ENCODE data around the gene PCED1A. TPM values are rescaled to one million over a fixed set of nuclear protein-coding genes. Genes with fewer than 3 reads are reported as not detected.

The PCED1A gene
- total RNA-seq, 1 donor from 2014 or later, result 29.2 TPM

DNA sequence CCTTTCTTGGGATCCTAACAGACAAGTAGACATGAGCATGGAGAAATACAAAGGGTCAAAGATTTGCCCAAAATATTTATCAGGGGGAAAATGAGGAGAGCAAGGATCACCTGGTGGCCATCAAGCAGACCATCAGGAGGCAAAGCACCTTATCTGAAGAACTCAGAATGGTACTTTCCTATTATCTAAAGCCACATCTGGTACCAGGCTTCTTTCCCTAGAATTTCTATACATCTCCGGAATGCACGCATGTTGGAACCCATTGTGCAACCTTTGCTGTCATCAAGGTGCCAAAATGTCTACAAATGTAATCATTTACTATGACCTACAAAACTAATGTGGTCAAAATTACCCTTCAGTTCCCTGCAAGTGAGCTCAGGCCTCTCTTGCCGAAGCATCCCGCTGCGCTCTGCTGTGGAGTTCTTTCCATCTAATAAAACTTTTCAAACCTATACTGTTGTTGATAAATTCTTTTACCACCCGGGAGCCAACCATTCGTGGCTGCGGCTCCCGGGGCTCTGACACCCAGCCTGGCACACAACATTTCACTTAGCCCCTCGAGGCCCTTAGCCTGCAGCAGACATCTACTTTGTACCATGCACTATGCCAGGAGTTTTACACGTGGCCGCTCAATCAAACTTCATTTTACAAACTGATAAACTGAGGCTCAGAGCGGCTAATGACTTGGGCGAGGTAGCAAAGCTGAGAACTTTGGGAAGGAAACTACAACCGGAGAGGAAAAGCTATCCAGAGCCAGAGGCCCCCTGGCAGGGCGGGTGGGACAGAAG lies 36.2 kb downstream of the PCED1A start:
- Mint-ChIP-seq H3K27ac (no peak overlapping the region), H3K4me3 (ENCODE audit: low read depth) (no peak overlapping the region)
- no peak for DNase-seq (ENCODE audit: low spot score)

DNA sequence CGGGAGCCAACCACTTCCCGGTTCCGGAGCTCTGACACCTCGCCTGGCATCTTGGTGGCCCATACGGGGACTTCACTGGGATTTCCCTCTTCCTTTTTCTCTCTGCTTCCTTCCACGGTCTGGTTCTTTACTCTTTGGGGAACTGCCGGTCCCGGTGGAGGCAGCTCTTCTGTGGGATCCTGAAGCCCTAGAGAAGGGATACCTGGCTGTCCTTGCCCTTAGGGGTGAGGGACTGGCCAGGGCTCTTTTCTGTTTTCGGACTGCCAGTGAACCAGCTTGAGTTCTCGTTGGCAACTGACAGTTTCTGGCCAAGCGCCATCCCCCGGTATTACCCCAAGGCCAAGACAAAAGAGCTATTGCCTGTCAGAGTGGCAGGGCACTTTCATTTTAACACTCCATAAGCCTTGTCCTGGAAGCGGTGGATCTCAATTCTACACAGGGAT lies 39.1 kb downstream of the PCED1A start:
- intact Hi-C loops (cut with micrococcal nuclease), result loop anchor here (5.0 kb wide), 1 partner anchor 49 kb away; no protein-coding TSS in a partner anchor
- Mint-ChIP-seq H3K9me3 (no peaks in the 10 kb centered on the region), H3K27ac (no peak overlapping the region), H3K36me3 (ENCODE audit: low read depth) (no peaks in the 10 kb centered on the region), H3K4me3 (ENCODE audit: low read depth) (peak overlapping the region; percentile 71), H3K27me3 (ENCODE audit: low read depth) (peaks cover 53% of the 10 kb centered on the region), H3K4me1 (ENCODE audit: low read depth) (peaks cover 17% of the 10 kb centered on the region)
- no peak for DNase-seq (ENCODE audit: low spot score)

More for the DNA sequence above, 36.2 kb downstream of the PCED1A start:
- Mint-ChIP-seq H3K36me3 (ENCODE audit: low read depth) (no peaks in the 10 kb centered on the region), H3K4me1 (ENCODE audit: low read depth) (peaks cover 17% of the 10 kb centered on the region), H3K27me3 (ENCODE audit: low read depth) (peaks cover 64% of the 10 kb centered on the region), H3K9me3 (no peaks in the 10 kb centered on the region)
- intact Hi-C loops (cut with micrococcal nuclease), result loop anchor here (5.0 kb wide), 1 partner anchor 52 kb away; no protein-coding TSS in a partner anchor

DNA sequence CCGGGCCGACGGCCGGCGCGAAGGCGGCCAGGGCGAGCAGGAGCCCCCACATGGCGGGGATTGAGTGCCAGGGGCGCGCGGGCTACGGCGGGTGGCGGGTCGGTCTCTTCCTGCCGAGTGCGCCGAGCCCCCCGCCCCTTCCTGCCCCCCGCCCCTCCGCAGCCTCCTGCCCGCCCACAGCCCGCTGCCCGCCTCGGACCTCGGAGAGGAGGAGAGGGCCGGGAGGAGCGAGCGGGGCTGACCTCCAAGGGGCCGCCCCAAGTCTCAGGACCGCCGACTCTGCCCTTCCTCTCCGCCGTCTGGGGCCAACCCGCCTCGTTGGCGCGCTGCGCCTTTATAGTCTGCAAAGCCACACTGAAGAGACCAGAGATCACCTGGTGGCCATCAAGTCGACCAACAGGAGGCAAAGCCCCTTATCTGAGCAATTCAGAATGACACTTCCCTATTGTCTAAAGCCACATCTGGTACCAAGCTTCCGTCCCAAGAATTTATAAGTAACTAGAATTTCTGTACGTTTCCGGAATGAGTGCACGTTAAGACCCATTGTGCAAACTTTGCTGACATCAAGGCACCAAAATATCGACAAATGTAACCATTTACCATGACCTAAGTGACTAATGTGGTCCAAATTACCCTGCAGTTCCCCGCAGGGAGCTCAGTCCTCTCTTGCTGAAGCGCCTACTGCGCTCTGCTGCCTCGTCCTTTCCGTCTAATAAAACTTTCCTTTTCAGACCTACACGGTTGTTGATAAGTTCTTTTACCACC lies 39.8 kb downstream of the PCED1A start, which contains the start of gene CPXM1:
CPXM1 (minus strand) TSS at position 107 of the 765 bp plus-strand sequence; CDS start at position 52, 55 bp downstream.
- peak within 1 kb of the TSS; percentile 24 for H3K27ac Mint-ChIP-seq
- H3K27me3 Mint-ChIP-seq (ENCODE audit: low read depth), result peaks cover 48% of the 10 kb centered on the region
- H3K36me3 Mint-ChIP-seq (ENCODE audit: low read depth), result no peaks in the 10 kb centered on the region
- peak within 1 kb of the TSS; percentile 79 for H3K4me3 Mint-ChIP-seq (ENCODE audit: low read depth)
- no peaks in the 10 kb centered on the region for H3K9me3 Mint-ChIP-seq
- peaks cover 17% of the 10 kb centered on the region for H3K4me1 Mint-ChIP-seq (ENCODE audit: low read depth)
- no peak for DNase-seq (ENCODE audit: low spot score)
- intact Hi-C loops (cut with micrococcal nuclease), result loop anchor here (5.0 kb wide), 1 partner anchor 48 kb away; no protein-coding TSS in a partner anchor

DNA sequence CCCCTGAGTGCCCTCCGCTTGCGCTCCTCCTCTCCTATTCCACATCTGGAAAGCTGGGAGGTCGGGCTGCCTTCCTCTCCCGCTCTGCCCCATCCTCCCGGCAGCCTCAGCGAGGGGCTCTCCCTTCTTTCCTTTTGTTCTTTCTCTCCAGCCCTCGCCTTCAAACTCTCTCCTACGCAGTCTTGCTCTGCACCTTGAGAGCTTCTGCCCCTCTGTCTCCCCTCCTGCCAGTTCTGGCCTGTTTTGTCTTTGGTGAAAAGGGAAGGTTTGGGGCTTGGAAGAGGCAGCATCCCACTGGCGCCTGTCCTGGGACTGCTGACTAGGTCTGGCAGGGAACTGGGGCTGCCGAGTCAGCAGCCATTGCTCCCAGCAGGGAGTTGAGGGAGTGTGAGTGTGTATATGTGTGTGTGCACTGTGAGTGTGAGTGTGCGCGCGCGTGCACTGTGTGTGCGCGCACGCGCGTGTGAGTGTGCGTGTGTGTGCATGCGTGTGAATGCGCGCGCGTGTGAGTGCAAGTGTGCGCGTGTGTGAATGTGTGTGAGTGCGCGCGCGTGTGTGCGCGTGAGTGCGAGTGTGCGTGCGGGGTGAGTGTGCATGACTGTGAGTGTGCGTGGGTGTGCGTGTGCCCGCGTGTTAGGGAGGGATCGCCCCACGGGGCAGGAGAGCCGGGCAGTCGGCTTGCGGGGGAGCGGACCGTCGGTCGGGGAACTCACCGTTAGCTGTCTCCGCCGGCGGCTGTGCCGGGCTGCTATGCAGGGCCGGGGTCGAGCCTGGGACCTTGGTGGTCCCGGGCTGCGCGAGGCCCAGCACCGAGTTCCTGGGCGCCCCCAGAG lies 40.6 kb downstream of the PCED1A start:
- peak overlapping the region; percentile 24 for H3K27ac Mint-ChIP-seq
- intact Hi-C loops (cut with micrococcal nuclease), result loop anchor here (5.0 kb wide), 1 partner anchor 48 kb away; no protein-coding TSS in a partner anchor
- no peaks in the 10 kb centered on the region for H3K36me3 Mint-ChIP-seq (ENCODE audit: low read depth)
- DNase-seq (ENCODE audit: low spot score), result no peak
- no peaks in the 10 kb centered on the region for H3K9me3 Mint-ChIP-seq
- peak overlapping the region; percentile 79 for H3K4me3 Mint-ChIP-seq (ENCODE audit: low read depth)
- H3K4me1 Mint-ChIP-seq (ENCODE audit: low read depth), result peaks cover 17% of the 10 kb centered on the region
- peaks cover 46% of the 10 kb centered on the region for H3K27me3 Mint-ChIP-seq (ENCODE audit: low read depth)

DNA sequence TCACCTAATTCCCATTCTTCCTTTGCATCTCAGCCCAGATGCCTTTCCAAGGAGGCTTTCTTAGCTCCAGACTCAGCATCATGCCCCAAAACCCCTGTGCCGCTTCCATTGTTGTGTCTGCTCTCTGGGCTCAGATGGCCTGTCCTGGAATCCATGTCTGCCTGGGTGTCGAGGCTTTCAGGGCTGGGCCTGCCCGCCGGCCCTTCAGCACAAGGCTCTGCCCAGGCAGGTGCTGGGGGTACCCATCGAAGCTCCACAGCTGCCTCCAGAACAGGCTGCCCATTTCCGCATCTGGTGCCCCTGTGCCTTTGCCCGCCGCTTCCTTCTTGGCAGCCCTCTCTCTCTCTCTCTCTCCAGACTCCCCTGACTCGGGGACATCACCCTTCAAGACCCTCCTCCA lies 41.2 kb downstream of the PCED1A start:
- Mint-ChIP-seq H3K4me3 (ENCODE audit: low read depth) (peak overlapping the region; percentile 79), H3K9me3 (no peaks in the 10 kb centered on the region), H3K27me3 (ENCODE audit: low read depth) (peaks cover 42% of the 10 kb centered on the region), H3K27ac (no peak overlapping the region), H3K4me1 (ENCODE audit: low read depth) (peaks cover 17% of the 10 kb centered on the region), H3K36me3 (ENCODE audit: low read depth) (no peaks in the 10 kb centered on the region)
- intact Hi-C loops (cut with micrococcal nuclease), result no loop called here
- DNase-seq (ENCODE audit: low spot score), result no peak

DNA sequence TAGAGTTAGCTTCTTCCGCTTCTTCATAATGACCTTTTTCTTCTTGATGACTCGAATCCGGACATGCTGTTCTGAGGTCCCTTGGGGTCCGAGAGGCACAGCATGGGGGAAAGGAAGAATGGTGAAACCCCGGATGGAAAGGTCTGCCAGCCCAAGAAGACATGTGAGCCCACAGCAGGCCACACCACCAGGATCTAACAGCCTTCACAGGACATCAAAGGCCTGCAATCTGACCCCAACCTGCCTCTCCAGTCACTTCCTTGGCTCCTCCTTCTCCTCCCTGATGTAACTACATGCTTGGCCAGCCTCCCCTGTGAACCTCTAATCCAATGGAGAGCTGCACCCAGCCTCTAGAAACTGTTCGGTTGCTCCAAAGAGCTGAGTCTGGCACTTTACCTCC lies 41.6 kb downstream of the PCED1A start:
- no peak overlapping the region for H3K4me3 Mint-ChIP-seq (ENCODE audit: low read depth)
- H3K9me3 Mint-ChIP-seq, result no peaks in the 10 kb centered on the region
- H3K27me3 Mint-ChIP-seq (ENCODE audit: low read depth), result peaks cover 38% of the 10 kb centered on the region
- H3K27ac Mint-ChIP-seq, result no peak overlapping the region
- DNase-seq (ENCODE audit: low spot score), result no peak
- no peaks in the 10 kb centered on the region for H3K36me3 Mint-ChIP-seq (ENCODE audit: low read depth)
- intact Hi-C loops (cut with micrococcal nuclease), result no loop called here
- peaks cover 17% of the 10 kb centered on the region for H3K4me1 Mint-ChIP-seq (ENCODE audit: low read depth)

DNA sequence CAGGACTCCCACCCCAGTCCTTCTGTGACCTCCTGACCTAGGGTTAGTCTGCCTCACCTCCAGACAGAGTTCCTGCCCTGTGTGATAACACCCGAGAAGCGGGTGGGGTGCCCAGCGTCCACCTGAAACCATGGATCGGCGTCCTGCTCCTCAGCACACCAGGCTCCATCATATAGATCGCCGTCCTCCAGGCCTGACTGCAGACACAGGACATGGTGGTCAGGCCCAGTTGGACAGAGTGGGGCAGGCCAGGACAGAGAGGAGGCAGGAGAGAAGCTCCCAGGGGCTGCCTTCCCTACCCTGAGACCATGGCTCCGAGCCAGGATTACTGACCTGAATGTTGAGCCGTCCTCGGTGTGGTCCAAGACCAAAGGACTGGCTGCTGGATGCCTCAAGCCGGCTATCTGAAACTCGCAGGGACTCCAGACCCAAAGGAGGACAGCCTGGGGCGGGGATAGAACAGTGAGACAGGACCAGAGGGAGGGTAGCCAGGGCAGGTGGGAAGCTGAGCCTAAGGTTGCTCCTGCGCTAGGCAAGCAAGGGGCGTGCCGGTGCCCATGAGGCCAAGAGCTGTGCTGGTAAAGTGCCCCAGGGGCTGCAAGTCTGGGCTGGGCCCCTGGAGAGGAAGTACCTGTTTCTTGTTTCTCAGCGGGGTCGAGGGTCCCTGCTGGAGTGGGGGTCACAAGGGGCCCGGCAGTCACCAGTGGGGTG lies 42.2 kb downstream of the PCED1A start:
- Mint-ChIP-seq H3K36me3 (ENCODE audit: low read depth) (no peaks in the 10 kb centered on the region), H3K27ac (no peak overlapping the region), H3K4me3 (ENCODE audit: low read depth) (no peak overlapping the region), H3K9me3 (no peaks in the 10 kb centered on the region), H3K27me3 (ENCODE audit: low read depth) (peaks cover 40% of the 10 kb centered on the region), H3K4me1 (ENCODE audit: low read depth) (peaks cover 17% of the 10 kb centered on the region)
- no peak for DNase-seq (ENCODE audit: low spot score)
- intact Hi-C loops (cut with micrococcal nuclease), result no loop called here

DNA sequence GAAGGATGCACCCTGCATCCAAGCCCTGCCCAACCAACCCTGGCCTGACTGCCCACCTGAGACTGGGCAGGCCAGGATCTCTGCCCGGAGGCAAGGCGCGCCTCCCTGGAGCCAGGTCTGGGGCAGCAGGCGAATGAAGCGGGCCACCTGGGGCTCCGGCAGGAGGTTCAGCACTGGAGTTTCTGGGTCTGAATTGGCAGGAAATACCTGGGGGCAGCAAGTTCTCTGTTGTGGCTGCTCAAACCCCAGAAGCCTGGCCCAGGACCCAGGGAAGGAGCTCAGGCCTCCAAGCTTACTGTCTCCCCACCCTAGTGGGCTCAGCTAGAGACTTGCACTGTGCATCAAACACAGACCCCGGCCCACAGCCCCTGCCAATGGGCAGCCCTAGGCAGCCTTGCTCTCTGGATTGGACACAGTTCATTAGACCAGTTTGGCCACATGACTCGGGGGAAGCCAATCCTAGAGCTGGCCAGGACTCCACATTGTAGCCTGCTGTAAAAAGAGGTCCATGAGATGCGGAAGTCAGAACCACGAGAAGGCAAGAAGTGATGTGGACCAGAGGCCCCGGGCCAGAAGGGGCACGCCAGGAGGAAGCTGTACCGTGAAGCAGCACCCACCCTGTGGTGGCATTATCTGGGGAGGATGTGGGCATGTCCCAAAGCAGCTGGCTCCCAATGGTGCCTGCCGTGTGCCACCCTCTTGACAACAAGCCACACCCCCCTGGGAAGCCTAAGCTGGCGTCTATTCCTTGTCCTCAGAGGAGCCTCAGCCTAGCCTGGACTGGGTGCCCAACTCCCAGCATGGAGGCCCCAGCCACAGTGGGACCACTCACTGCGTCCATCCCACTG lies 43.1 kb downstream of the PCED1A start:
- Mint-ChIP-seq H3K4me3 (ENCODE audit: low read depth) (no peak overlapping the region), H3K27ac (no peak overlapping the region), H3K4me1 (ENCODE audit: low read depth) (peaks cover 17% of the 10 kb centered on the region), H3K9me3 (no peaks in the 10 kb centered on the region), H3K36me3 (ENCODE audit: low read depth) (no peaks in the 10 kb centered on the region), H3K27me3 (ENCODE audit: low read depth) (peaks cover 36% of the 10 kb centered on the region)
- intact Hi-C loops (cut with micrococcal nuclease), result no loop called here
- no peak for DNase-seq (ENCODE audit: low spot score)

DNA sequence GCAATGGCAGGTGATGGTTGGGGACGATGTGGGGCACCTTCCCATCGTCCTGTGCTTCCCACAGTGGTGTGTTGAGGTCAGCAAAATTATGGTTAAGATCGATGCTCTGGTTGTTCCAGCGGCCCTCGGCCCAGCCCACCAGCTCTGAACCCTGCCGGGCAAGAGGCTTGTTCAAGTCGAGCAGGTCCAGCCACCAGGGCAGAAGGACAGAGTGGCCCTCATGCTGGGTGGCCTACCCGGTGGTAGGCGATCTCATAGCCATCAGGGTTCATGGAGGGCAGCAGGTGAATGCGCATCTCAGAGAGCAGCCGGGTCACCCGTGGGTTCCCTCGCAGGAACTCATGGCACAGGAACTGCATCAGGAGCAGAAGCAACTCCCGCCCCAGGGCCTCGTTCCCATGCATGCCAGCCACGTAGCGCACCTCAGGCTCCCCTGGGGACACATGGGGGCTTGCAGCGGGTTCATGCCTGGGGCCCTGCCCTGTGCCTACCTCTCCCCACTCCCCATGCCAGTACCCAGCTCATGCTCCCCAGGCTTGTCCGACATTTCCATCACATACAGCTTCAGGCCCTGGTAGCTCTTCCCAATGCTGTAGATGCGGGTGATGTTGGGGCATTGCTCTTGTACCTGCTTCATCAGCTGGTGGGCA lies 44.3 kb downstream of the PCED1A start:
- DNase-seq (ENCODE audit: low spot score), result no peak
- no peak overlapping the region for H3K27ac Mint-ChIP-seq
- intact Hi-C loops (cut with micrococcal nuclease), result no loop called here
- no peaks in the 10 kb centered on the region for H3K9me3 Mint-ChIP-seq
- no peaks in the 10 kb centered on the region for H3K36me3 Mint-ChIP-seq (ENCODE audit: low read depth)
- peaks cover 39% of the 10 kb centered on the region for H3K27me3 Mint-ChIP-seq (ENCODE audit: low read depth)
- H3K4me1 Mint-ChIP-seq (ENCODE audit: low read depth), result peaks cover 12% of the 10 kb centered on the region
- no peak overlapping the region for H3K4me3 Mint-ChIP-seq (ENCODE audit: low read depth)

DNA sequence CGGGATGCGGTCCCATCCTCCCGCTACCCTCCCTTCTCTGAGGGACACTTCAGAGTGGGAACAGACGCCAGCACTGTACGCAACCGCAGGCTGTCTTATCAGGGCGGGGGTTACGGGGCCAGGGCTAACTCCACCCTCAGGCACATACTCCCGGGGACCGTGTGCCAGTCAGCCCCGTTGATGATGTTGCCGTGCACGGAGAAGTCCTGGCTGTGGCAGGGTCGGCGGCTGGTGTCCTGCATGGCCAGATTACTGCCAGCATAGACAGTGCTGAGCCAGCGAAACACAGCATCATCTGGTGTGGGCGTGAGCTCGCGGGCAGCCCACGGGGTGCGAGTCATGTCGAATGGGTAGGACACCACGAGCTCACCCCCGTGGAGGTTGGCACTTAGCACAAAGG lies 45.0 kb downstream of the PCED1A start:
- H3K36me3 Mint-ChIP-seq (ENCODE audit: low read depth), result no peaks in the 10 kb centered on the region
- intact Hi-C loops (cut with micrococcal nuclease), result no loop called here
- H3K27ac Mint-ChIP-seq, result no peak overlapping the region
- H3K4me3 Mint-ChIP-seq (ENCODE audit: low read depth), result no peak overlapping the region
- H3K27me3 Mint-ChIP-seq (ENCODE audit: low read depth), result peaks cover 34% of the 10 kb centered on the region
- no peak for DNase-seq (ENCODE audit: low spot score)
- peaks cover 8% of the 10 kb centered on the region for H3K4me1 Mint-ChIP-seq (ENCODE audit: low read depth)
- H3K9me3 Mint-ChIP-seq, result no peaks in the 10 kb centered on the region

DNA sequence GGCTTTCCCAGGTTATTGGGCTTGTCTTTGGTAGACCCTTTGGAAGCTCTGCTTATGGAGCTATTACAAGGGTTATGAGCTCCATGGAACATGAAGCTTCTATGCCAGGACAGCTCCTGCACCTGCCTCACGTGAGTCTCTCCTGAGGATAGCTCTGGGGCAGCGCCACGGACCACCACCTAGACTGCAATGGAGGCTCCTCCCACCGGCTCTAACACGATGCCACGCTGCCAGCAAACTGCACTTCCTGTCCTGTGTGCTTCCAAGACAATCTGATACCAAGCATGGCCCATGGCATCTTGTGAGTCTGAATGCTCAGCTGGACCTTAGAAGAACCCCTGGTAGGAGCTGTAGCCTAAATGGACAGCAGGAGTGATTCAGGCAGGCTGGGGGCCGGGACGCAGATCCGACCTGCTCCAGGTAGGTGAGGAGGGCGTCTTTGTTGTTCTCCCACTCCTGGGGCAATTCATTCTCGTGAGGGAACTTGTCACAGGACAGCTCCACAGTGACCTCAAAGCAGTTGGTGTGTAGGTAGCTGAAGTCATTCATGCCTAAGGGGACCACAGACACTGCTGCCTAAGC lies 45.5 kb downstream of the PCED1A start:
- H3K36me3 Mint-ChIP-seq (ENCODE audit: low read depth), result no peaks in the 10 kb centered on the region
- peaks cover 6% of the 10 kb centered on the region for H3K4me1 Mint-ChIP-seq (ENCODE audit: low read depth)
- no peaks in the 10 kb centered on the region for H3K9me3 Mint-ChIP-seq
- H3K4me3 Mint-ChIP-seq (ENCODE audit: low read depth), result no peak overlapping the region
- no peak for DNase-seq (ENCODE audit: low spot score)
- H3K27me3 Mint-ChIP-seq (ENCODE audit: low read depth), result peaks cover 34% of the 10 kb centered on the region
- H3K27ac Mint-ChIP-seq, result no peak overlapping the region
- intact Hi-C loops (cut with micrococcal nuclease), result no loop called here
